ENCODE data around the gene PLCH1.

- TF ChIP-seq TCF3 (CRISPR knock-in tag; IDR thresholded peaks at IDR 0.05) (no peak), SPI1 (IDR thresholded peaks at IDR 0.05; ENCODE audit: borderline replicate concordance, low read depth, low read length) (no peak), KDM5B (IDR thresholded peaks at IDR 0.05; ENCODE audit: insufficient replicate concordance, low read depth, low read length) (no peak), ZFP36 (IDR thresholded peaks at IDR 0.05; ENCODE audit: low read depth, low read length, partially characterized antibody) (no peak)
Measured at GRCh38 chr3:155778462-155778861, 33.6 kb upstream of the PLCH1 start.

All from K562 (cell line).